Peyer's patch (tissue), 4 donors: ENCODE measurements around the gene ANO9.

Experiments
- CTCF ChIP-seq, 6 experiments: fragments of 450-650 bp in 4 of 6; fragments of 200-600 bp in 2 of 6; sonication (generic) in 1 of 6; IDR thresholded peaks; one replicate each; pipeline ENCODE4 v1.5.1; 2017 to 2019; ENCODE audit warnings: antibody characterized with exemption in 6 of 6, mild to moderate bottlenecking in 3 of 6, moderate library complexity in 1 of 6
- POLR2A ChIP-seq, 2 donors: fragments of 450-650 bp; IDR thresholded peaks; one replicate each; pipeline ENCODE4 v1.5.1; 2017; ENCODE audit warnings: antibody characterized with exemption in 2 of 2, mild to moderate bottlenecking in 2 of 2, moderate library complexity in 2 of 2

- TF ChIP-seq CTCF (IDR thresholded peaks at IDR 0.05), result no peak
- peak; percentile 81 to 89 for TF ChIP-seq POLR2A (IDR thresholded peaks at IDR 0.05)
These were observed 47.6 kb downstream of the ANO9 start, which contains the start of gene PKP3 for GRCh38 chr11:394034-394857.
